ENCODE results near the gene UROS.

The UROS gene

GRCh38 chr10:125865120-125865519, 42.1 kb upstream of the UROS start:
- Histone ChIP-seq H3K36me3 (ENCODE audit: control insufficient read depth, insufficient read depth, low read length) (no peaks in the 10 kb centered on the region), H3K9me3 (ENCODE audit: control insufficient read depth, low read length) (no peaks in the 10 kb centered on the region), H3K27me3 (ENCODE audit: control insufficient read depth, insufficient read depth, low read length) (no peaks in the 10 kb centered on the region), H3K27ac (no peak overlapping the region), H3K4me2 (ENCODE audit: low read length) (no peak overlapping the region), H2AFZ (no peak overlapping the region), H3K9ac (no peak overlapping the region), H3K4me1 (no peaks in the 10 kb centered on the region), H3K79me2 (no peaks in the 10 kb centered on the region), H3K4me3 (ENCODE audit: low read depth, low read length) (no peak overlapping the region)
- no peak for TF ChIP-seq CTCF (IDR thresholded peaks at IDR 0.05)

- Histone ChIP-seq H3K79me2 (no peaks in the 10 kb centered on the region), H3K36me3 (ENCODE audit: control insufficient read depth, insufficient read depth, low read length) (no peaks in the 10 kb centered on the region), H3K4me1 (no peaks in the 10 kb centered on the region), H3K4me3 (ENCODE audit: low read depth, low read length) (no peak overlapping the region), H3K9ac (no peak overlapping the region), H3K27ac (no peak overlapping the region), H2AFZ (no peak overlapping the region), H3K27me3 (ENCODE audit: control insufficient read depth, insufficient read depth, low read length) (no peaks in the 10 kb centered on the region), H3K4me2 (ENCODE audit: low read length) (no peak overlapping the region), H3K9me3 (ENCODE audit: control insufficient read depth, low read length) (no peaks in the 10 kb centered on the region)
- no peak for TF ChIP-seq CTCF (IDR thresholded peaks at IDR 0.05)
These were observed 36.2 kb upstream of the UROS start for GRCh38 chr10:125859128-125859817.

- Histone ChIP-seq H3K4me2 (ENCODE audit: low read length) (no peak overlapping the region), H3K27me3 (ENCODE audit: control insufficient read depth, insufficient read depth, low read length) (no peaks in the 10 kb centered on the region), H3K27ac (no peak overlapping the region), H3K4me1 (no peaks in the 10 kb centered on the region), H2AFZ (no peak overlapping the region), H3K9me3 (ENCODE audit: control insufficient read depth, low read length) (no peaks in the 10 kb centered on the region), H3K9ac (no peak overlapping the region), H3K4me3 (ENCODE audit: low read depth, low read length) (no peak overlapping the region), H3K36me3 (ENCODE audit: control insufficient read depth, insufficient read depth, low read length) (no peaks in the 10 kb centered on the region), H3K79me2 (no peaks in the 10 kb centered on the region)
- no peak for TF ChIP-seq CTCF (IDR thresholded peaks at IDR 0.05)
These were observed 34.2 kb upstream of the UROS start for GRCh38 chr10:125857185-125857760.

- H3K4me3 ChIP-seq (ENCODE audit: low read depth, low read length) = no peak overlapping the region
- H3K36me3 ChIP-seq (ENCODE audit: control insufficient read depth, insufficient read depth, low read length) = no peaks in the 10 kb centered on the region
- no peaks in the 10 kb centered on the region for H3K27me3 ChIP-seq (ENCODE audit: control insufficient read depth, insufficient read depth, low read length)
- no peak overlapping the region for H3K4me2 ChIP-seq (ENCODE audit: low read length)
- H3K4me1 ChIP-seq = no peaks in the 10 kb centered on the region
- no peak overlapping the region for H3K27ac ChIP-seq
- H3K9me3 ChIP-seq (ENCODE audit: control insufficient read depth, low read length) = no peaks in the 10 kb centered on the region
- H2AFZ ChIP-seq = no peak overlapping the region
- H3K79me2 ChIP-seq = peaks cover 2% of the 10 kb centered on the region
- no peak overlapping the region for H3K9ac ChIP-seq
- TF ChIP-seq CTCF (IDR thresholded peaks at IDR 0.05) = no peak
These were observed 29.4 kb upstream of the UROS start for GRCh38 chr10:125852487-125852886.

Measured in parathyroid adenoma (tissue), 2 donors.